NCI-H1092 treated with DMSO at 0.1 percent for 48 hours (cell line): ENCODE results near the gene SMIM36.
"Not testable (repeated sequence)": the region's sequence is repeated elsewhere in the genome, so short reads cannot be mapped to it uniquely, and the experiment has no call there.

Experiments used
- DNase-seq: peaks from one replicate; lab custom pipeline; 2025; lab: John Stamatoyannopoulos, UW

Gene SMIM36

GRCh38 chr17:55454906-55455474, 56.3 kb downstream of the SMIM36 start:
- no peak for DNase-seq

- no peak for DNase-seq
These were observed 57.3 kb downstream of the SMIM36 start for GRCh38 chr17:55453839-55454557.

GRCh38 chr17:55452139-55452790, 59.0 kb downstream of the SMIM36 start:
- DNase-seq, result no peak

GRCh38 chr17:55451758-55452138, 59.5 kb downstream of the SMIM36 start:
- DNase-seq, result no peak

GRCh38 chr17:55451203-55451641, 60.0 kb downstream of the SMIM36 start:
- DNase-seq, result no peak

GRCh38 chr17:55450232-55450825, 60.9 kb downstream of the SMIM36 start:
- no peak for DNase-seq

GRCh38 chr17:55448681-55449080, 62.6 kb downstream of the SMIM36 start:
- DNase-seq, result no peak

GRCh38 chr17:55446581-55447205, 64.6 kb downstream of the SMIM36 start:
- no peak for DNase-seq

GRCh38 chr17:55446004-55446403, 65.2 kb downstream of the SMIM36 start:
- not testable (repeated sequence) for DNase-seq

GRCh38 chr17:55444471-55445441, 66.5 kb downstream of the SMIM36 start:
- no peak for DNase-seq

GRCh38 chr17:55443904-55444303, 67.3 kb downstream of the SMIM36 start:
- no peak for DNase-seq

GRCh38 chr17:55442953-55443683, 68.1 kb downstream of the SMIM36 start:
- DNase-seq, result no peak

- DNase-seq, result no peak
These were observed 68.8 kb downstream of the SMIM36 start for GRCh38 chr17:55442462-55442861.

- DNase-seq, result peak; percentile 34
These were observed 69.7 kb downstream of the SMIM36 start for GRCh38 chr17:55441544-55441943.

- DNase-seq, result no peak
These were observed 70.9 kb downstream of the SMIM36 start for GRCh38 chr17:55440391-55440790.

GRCh38 chr17:55437159-55437605, 74.1 kb downstream of the SMIM36 start:
- DNase-seq, result no peak

- DNase-seq, result no peak
These were observed 74.8 kb downstream of the SMIM36 start for GRCh38 chr17:55436224-55437158.

GRCh38 chr17:55435408-55435807, 75.8 kb downstream of the SMIM36 start:
- no peak for DNase-seq

- no peak for DNase-seq
These were observed 76.5 kb downstream of the SMIM36 start for GRCh38 chr17:55434721-55435120.
